T-helper 2 cell treated with Interferon-gamma antibody and Interleukin-4, amounts not matched to agents 100 ng/mL and 5 ng/mL, for 36 hours (primary cell): Measurements from ENCODE around the gene COL24A1. TPM values are rescaled to one million over a fixed set of nuclear protein-coding genes. Genes with fewer than 3 reads are reported as not detected.
"Not testable (repeated sequence)": the region's sequence is repeated elsewhere in the genome, so short reads cannot be mapped to it uniquely, and the experiment has no call there.

Source experiments
- intact Hi-C: fragments of 100-400 bp; cut with micrococcal nuclease; formaldehyde crosslinking; loops from one replicate; pipeline ENCODE4 v1.15.1; 2023
- total RNA-seq: library from RNA; stranded (reverse); gene quantifications from 2 replicates; pipeline ENCODE4 v1.2.3, GENCODE V29; 2022

Gene COL24A1
- total RNA-seq, 1 donor from 2014 or later = not detected

DNA sequence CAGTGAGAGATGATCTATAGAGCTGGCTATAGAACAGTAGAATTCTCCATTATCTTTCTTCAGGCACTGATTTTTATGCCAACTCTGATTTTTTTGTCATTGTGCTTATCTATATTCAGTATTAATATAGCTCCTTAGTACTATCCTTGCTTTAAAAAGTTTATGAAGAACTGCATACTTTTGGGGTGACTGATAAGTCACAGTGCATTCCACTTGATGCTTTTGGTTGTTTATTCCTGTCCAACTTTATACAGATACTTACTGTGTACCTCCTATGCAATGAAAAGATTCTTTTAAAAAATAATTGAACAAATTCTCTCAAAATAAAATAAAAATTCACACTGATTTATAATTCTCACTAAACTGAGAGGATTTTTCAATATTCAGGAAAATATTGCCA lies 71.6 kb downstream of the COL24A1 start:
- intact Hi-C loops = no loop called here

DNA sequence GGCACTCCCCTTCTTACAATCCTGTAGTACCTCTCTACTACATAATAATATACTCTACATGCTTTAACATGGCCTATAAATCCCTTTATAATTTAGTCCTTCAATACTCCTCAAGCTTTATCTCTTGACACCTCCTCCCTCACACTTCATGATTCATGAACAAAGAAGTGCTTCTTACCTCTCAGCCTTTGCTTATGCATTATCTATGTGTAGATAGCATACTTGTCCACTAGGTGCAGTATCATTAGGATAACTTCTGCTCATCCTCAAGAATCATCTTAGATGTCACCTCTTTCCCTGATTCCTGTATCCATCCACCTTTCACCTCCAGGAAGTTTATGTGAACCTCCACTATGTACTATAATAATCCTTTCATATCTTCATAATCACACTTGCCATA lies 74.4 kb downstream of the COL24A1 start:
- intact Hi-C loops = no loop called here

DNA sequence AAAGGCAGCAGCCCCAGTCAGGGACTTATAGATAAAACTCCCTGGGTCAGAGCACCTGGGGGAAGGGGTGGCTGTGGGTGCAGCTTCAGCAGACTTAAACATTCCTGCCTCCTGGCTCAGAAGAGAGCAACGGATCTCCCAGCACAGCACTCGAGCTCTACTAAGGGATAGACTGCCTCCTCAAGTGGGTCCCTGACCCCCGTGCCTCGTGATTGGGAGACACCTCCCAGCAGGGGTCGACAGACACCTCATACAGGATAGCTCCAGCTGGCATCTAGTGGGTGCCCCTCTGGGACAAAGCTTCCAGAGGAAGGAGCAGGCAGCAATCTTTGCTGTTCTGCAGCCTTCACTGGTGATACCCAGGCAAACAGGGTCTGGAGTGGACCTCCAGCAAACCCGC lies 84.1 kb downstream of the COL24A1 start:
- intact Hi-C loops = not testable (repeated sequence)

DNA sequence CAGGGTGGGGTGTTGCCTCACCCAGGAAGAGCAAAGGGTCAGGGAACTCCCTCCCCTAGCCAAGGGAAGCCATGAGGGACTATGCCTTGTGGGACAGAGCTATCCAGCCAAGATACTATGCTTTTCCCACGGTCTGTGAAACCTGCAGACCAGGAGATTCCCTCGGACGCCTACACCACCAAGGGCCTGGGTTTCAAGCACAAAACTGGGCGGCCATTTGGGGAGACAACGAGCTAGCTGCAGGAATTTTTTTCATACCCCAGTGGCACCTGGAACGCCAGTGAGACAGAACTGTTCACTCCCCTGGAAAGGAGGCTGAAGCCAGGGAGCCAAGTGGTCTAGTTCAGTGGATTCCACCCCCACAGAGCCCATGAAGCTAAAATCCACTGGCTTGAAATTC lies 84.7 kb downstream of the COL24A1 start:
- intact Hi-C loops = not testable (repeated sequence)

DNA sequence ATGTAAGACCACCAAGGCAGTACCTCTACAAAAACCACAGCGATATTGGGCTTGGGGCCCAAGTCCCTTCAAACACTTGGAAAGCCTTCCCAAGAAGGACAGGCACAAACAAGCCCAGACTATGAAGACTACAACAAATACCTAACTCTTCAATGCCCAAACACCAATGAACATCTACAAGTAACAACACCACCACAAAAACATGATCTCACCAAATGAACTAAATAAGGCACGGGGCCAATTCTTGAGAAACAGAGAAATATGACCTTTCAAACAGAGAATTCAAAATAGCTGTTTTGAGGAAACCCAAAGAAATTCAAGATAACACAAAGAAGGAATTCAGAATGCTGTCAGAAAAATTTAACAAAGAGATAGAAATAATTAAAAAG lies 86.8 kb downstream of the COL24A1 start:
- intact Hi-C loops = no loop called here

DNA sequence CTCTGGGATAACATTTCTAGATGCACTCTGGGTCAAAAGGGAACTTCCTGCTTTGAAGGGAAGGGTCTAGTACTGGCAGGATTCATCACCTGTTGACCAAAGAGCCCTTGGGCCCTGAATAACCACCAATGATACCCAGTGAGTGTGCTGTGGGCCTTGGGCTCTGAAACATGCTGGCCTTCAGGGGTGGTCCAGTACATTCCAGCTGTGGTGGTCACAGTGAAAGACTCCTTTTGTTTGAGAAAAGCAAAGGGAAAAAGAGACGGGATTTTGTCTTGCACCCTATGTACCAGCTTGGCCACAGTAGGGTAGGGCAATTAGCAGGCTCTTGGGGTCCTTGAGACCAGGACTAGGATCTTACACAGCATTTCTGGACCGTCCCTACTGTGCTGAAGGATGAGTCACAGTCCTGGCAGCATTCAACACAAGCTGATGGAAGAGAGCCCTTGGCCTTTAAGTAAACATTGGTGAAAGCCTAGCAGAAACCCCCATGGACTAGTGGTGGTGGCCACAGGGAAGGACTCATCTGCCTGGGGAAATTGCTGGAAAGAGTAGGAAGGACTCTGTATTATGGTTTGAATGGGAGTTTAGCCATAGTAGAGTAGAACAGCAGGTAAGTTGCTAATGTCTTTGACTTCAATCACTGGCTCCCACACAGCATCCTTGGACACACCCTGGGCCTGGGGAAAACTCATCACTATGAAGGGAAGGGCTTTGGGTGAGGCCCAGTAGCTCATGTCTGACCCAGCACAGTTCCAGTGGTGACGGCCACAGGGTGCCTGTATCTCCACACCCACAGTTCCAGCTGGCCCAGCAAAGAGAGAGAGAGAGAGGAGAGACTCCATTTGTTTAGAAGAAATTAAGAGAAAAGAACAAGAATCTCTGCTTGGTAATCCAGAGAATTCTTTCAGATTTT lies 87.5 kb downstream of the COL24A1 start:
- intact Hi-C loops = no loop called here

DNA sequence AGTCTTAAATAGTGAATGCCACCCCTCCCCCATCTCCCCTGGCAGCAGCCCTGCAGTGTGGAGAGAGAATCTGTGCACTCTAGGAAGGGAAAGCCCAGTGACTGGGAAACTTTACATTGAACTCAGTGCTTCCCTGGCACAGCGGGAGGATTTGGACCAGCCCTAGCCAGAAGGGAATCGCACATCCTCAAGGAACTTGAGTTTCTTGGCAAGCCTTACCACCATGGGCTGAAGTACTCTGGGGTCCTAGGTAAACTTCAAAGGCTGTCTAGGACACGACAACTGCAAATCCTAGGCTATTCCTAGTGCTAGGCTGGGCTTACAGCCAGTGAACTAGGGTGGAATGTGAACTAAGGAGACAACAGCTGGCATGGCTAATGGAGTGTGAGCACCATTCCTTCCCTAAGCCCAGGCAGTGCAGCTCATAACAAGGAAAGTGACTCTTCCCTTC lies 88.3 kb downstream of the COL24A1 start:
- intact Hi-C loops = no loop called here

DNA sequence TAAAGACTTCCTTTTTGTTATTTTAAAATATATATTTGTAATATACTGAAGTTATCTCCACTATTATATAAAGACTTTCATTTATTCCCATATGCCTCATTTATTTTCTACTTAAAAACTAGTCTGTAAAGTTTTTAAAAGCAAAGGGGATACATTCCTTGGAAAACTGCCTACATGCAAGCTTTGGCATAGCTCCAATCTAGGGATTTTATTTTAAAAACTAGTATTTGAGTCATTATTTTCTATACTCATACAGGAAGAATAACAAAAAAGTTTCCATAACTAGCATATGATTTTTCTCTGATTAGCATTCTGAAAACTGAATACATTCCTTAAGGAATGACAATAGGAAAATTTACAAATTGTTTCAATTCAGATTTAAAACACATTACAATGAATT lies 88.9 kb downstream of the COL24A1 start:
- intact Hi-C loops = no loop called here

DNA sequence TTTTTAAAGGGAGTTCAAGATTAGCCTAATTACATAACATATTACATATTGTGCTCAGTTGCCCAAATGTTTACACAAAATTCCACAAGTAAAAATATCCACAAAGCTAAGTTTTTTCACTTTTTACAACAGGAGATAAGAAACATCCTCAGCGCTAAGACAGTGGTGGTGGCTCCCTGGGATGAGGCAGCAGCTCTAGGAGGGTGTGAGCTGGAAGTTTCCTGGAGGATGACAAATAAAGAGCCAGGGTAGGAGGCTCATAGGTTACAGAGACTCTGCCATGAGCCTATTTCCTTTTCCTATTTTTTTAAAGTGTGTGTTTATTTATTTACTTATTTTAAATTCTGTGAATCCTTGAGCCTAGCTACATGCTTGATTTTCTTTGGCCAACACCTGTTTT lies 91.7 kb downstream of the COL24A1 start:
- intact Hi-C loops = no loop called here

DNA sequence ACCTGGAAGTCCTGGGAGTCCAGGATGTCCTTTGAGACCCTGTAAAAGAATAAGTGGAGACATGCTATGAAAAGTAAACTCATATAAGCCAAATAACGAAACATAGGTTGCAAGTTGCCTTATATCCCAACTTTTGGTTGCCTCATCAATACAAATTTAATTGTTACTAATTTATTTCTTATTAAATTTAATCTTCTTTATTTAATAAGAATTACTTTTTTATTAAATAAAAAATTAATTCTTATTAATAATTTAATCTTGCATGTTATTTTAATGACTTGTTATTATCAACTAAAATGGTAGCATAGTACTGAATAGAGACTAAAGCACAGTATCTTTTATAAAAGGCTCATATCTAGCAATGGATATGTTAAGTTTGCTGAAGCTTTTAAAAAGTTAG lies 92.9 kb downstream of the COL24A1 start:
- intact Hi-C loops = no loop called here

DNA sequence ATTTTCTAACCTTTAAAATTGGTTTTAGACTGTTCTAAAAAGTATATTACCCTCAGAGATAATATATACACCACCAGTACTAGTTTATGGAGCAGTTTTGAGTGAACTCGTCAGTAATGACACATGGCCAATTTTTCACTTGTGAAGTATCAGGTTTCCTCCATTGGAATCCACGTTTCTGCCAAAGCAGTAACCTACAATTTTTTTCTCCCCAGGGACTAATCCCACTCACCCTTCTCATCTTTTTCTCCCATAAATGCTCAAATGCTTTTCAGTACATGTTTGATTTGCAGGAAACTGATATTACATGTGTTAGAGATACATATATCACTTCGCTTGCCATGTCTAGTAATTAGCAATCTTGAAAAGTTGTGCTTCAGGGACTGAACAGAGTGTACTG lies 94.1 kb downstream of the COL24A1 start:
- intact Hi-C loops = no loop called here

DNA sequence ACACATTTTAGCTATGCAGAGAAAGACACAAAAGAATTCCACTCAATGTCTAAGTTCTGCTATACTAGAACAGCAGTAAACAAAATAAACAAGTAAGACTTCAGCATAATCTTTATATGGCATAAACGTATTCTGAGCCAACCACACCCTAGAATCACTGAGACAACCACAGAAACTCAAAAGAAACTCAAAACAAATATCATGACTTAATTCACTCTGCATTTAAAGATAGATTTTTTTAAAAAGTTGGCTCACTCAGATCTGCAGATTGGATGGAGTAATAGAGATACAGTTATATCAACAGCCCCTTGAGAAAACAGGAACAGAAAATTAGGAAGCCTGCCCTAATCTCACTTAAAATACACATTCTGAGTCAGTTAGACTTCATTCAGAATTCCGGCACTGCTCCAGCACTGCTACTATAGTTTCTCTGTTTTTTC lies 95.0 kb downstream of the COL24A1 start:
- intact Hi-C loops = no loop called here

DNA sequence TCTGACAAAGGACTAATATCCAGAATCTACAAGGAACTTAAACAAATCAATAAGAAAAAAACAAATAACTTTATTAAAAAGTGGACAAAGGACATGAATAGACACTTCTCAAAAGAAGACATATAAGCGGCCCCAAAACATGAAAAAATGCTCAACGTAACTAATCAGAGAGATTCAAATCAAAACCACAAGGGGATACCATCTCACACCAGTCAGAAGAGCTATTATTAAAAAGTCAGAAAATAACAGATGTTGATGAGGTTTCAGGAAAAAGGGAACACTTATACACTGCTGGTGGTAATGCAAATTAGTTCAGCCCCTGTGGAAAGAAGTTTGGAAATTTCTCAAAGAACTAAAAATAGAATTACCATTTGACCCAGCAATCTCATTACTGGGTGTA lies 102.2 kb downstream of the COL24A1 start:
- intact Hi-C loops = no loop called here

DNA sequence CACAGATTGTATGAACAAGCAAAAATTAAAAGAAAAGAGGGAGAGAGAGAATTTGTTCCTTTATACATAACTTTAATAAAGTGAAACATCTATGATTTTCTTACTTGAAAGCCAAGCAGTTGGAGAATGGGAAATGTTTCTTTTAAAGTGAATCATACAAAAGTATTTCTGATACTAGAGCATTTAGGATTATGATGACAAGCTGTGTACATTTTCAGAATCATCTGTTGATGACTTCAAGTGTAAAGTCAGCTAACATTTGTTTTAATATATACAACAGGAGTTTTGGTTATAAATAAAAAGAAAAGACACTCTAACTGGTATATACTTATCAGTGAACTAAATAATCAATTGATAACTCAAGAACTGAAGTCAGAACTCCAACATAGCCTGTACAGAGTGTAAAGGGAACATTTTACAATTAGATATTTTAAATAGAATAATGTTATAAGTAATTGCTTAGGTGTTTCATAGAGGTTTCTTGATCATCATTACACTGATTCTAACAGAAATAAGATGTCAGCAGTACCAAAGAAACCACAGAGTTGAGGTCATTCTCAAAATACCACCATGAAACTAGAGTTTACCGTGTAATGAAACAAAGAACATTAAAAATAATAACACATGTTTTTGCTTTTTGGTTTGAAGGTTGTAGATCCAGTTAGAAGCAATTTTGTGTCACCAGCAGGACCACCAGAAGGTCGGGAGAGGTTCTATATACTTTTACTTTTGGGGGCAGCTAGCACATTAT lies 103.4 kb downstream of the COL24A1 start:
- intact Hi-C loops = no loop called here

DNA sequence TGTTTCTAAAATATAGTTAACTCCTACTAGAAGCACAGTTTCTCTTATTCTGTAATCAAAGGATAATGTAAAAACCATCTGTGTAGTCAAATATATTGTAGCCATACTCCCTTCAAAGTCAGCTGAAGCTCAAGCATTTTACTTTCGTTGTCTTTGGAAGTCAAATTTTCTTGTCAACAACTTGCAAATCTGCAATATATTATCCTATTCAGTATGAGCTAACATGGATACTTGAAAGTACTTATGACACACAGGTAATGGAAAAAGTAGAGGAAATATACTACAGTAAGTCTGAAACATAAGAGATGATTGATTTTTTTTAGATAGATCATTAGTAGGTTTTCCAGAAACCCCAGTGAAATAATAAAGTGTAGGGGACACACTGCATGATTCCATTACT lies 121.5 kb downstream of the COL24A1 start:
- intact Hi-C loops = no loop called here

DNA sequence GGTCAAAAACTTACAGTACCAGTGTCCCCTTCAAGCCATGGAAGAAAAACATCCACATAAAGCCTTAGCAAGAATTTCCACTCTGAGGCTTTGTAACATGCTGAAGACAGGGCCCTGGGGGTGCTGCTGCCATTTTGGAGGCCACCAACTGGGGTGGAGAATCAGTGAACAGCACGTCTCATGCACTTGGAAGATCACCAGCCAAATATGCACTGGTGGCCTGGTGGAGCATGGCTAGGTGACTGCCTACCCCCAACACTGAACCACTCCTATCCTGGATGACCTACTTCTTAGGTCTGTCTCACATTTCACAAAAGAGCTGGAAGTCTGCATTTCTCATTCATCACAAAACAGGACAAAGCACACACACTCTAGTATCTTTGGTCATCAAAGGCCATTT lies 126.4 kb downstream of the COL24A1 start:
- intact Hi-C loops = no loop called here

DNA sequence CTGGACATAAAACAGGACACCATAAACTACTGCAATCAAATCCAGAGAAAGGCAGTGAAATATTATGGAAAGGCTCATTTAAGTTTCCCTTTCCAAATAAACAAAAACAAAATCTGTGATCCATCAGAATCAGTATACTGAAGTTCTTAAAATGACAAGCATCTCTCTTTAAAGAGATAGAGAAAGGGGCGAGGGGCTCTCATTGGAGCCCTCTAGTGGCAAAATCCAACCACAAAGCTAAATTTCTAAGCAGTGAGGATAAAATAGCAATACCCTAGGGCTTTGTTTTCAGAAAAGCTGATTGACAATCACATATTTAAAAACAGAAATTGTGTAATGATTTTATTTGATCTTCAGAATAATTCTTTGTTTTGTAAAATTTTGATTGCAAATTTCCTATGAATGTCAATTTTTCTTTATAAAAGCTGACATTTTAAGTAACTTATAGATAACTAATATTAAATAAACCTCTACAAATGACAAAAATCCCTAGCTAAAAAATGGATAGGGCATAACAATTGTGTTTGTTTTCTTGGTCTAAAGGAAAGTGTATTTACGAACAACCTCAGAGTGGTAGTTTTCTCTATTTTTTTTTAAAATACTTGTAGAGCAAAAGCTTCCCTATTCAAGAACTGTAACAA lies 138.2 kb downstream of the COL24A1 start:
- intact Hi-C loops = loop anchor here (2.0 to 5.0 kb wide), 2 partner anchors 406 to 711 kb away; no protein-coding TSS in a partner anchor

DNA sequence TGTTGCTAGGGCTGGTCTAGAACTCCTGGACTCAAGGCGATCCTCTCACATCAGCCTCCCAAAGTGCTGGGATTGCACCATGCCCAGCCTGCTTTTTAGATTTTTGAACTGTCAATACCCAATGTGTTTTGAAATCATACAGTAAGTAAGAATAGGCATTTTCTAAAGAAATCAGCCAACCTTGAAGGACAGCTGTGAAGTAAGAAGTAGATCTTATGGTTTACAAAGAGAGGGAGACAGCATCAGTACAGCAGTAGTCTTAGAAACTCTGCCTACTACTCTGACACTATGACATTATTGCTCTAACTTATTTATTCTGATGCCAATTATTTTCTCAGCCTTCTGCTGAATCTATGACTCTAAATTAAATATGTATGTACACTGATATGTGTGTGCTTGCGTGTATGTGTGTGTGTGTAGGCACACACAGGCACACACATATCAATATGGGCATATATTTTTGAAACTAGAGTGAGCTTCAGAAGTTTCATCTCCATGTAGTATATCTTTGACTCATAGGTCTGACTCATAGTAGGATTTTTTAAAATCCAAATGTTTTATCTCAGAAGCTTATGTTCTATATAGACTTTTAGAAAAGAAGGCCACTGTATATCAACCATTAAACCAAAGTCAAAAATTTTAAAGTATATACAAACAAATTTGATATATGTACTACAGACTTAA lies 140.4 kb downstream of the COL24A1 start:
- intact Hi-C loops = loop anchor here (5.0 kb wide), 1 partner anchor 709 kb away; no protein-coding TSS in a partner anchor

DNA sequence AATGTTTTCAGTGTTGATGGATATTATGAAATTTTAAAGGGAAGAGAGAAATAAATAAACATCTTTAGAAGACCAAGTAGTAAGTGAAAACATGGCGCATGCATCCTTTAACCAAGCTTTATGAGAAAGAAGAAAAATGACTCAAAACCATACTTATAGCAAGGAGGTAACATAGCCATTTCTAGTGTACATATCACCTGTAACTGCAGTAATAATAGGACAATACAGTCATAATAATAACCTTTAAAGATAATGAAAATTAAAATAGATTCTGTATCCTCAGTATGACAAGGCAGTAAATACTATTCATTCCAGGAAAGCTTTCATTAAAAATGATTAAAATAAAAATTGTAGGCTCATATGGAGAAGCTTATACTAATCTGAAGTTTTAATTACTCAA lies 141.2 kb downstream of the COL24A1 start:
- intact Hi-C loops = loop anchor here (5.0 kb wide), 1 partner anchor 708 kb away; no protein-coding TSS in a partner anchor

DNA sequence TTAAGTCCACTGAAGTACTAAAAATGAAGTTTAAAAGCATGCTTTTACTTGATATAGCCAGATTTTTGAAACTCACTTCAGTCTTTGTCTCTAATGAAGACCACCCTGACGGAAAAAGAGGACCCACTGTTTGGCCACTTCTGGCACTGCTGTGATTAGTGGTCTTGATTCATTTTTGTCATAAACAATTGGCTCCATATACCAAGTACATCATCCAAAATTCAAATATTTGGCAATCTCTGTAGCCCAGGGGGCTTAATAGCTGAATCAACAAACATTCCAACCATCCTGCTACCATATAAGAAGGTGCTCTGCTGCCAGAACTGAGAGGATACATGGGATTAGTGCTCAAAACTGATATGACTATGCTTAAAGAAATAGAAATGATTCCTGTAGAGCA lies 156.0 kb downstream of the COL24A1 start:
- intact Hi-C loops = no loop called here
